Spinal cord (tissue), 10 donors: ENCODE results near the gene ABCB6. TPM values are rescaled to one million over a fixed set of nuclear protein-coding genes. Genes with fewer than 3 reads are reported as not detected.
A peak's percentile ranks its signal among the peaks of the same experiment; 100 is the strongest.
"Not testable (repeated sequence)": the region's sequence is repeated elsewhere in the genome, so short reads cannot be mapped to it uniquely, and the experiment has no call there.

ENCODE experiments used
- DNase-seq, 6 donors: peaks; one replicate each; pipeline versions ENCODE4 v3.0.0 to v3.0.0-alpha.2; 2013 to 2015; ENCODE audit warnings: low spot score in 6 of 6, low read depth in 4 of 6
- H3K27ac ChIP-seq: one replicate; pipeline ENCODE4 v1.5.1; 2013; ENCODE audit warnings: low read depth, low read length, control low read depth
- H3K27me3 ChIP-seq: one replicate; pipeline ENCODE4 v1.6.1; 2013; ENCODE audit warnings: low read length; ENCODE audit not compliant: control insufficient read depth, insufficient read depth
- H3K36me3 ChIP-seq: one replicate; pipeline ENCODE4 v1.6.1; 2013; ENCODE audit warnings: low read length; ENCODE audit not compliant: control insufficient read depth, insufficient read depth
- H3K4me1 ChIP-seq: one replicate; pipeline ENCODE4 v1.6.1; 2013; ENCODE audit warnings: low read length; ENCODE audit not compliant: control insufficient read depth, insufficient read depth
- H3K4me3 ChIP-seq: one replicate; pipeline ENCODE4 v1.5.1; 2013; ENCODE audit warnings: low read depth, low read length, control low read depth
- H3K9me3 ChIP-seq: one replicate; pipeline ENCODE4 v1.6.1; 2013; ENCODE audit warnings: low read length; ENCODE audit not compliant: control insufficient read depth, insufficient read depth
- WGBS: methylation state at CpG from one replicate; pipeline ENCODE4 v1.1.5; 2013; ENCODE audit warnings: missing lambda C conversion rate; ENCODE audit not compliant: insufficient coverage; 5-methylcytosine and 5-hydroxymethylcytosine counted together
- long read RNA-seq, 4 donors: transcript quantifications; one replicate each; lab custom pipeline, GENCODE V29; 2026
- polyA plus RNA-seq, 2 donors: library from polyadenylated mRNA; unstranded; fragments of 120-200 nt; gene quantifications; one replicate each; pipeline ENCODE4 v1.2.1, GENCODE V29; 2013; ENCODE audit not compliant: insufficient read length in 2 of 2
- total RNA-seq, 2 donors: library from RNA; depleted of rRNA in 1 of 2; stranded (reverse); fragments of 120-200 nt in 1 of 2; fragments of >200 nt in 1 of 2; gene quantifications; one replicate each; pipeline versions ENCODE4 v1.2.3 to v1.2.4, GENCODE V29; 2013 to 2014
- donor health status: healthy.

Gene ABCB6
- total RNA-seq: 10 to 100 TPM; 39.7 to 47.2 TPM
- polyA plus RNA-seq: 10 to 100 TPM; 60.6 to 78.8 TPM
- long read RNA-seq, donor 1, transcript ABCB6-213 (12 exons, 3,008 nt): major isoform, 6 of 23 reads
- long read RNA-seq, donor 1, partial matches to known transcripts: 12 of 23 reads
- long read RNA-seq, donor 1, other reads (novel, unspliced or antisense): 0 of 23 reads
- long read RNA-seq, donor 2, partial matches to known transcripts: 0 of 2 reads
- long read RNA-seq, donor 2, other reads (novel, unspliced or antisense): 0 of 2 reads
- long read RNA-seq, donor 3, transcript ABCB6-201 (19 exons, 3,045 nt): major isoform, 5 of 6 reads
- long read RNA-seq, donor 3, partial matches to known transcripts: 0 of 6 reads
- long read RNA-seq, donor 3, other reads (novel, unspliced or antisense): 0 of 6 reads
- long read RNA-seq, donor 4, partial matches to known transcripts: 0 of 4 reads
- long read RNA-seq, donor 4, other reads (novel, unspliced or antisense): 0 of 4 reads

- Histone ChIP-seq H3K36me3 (peaks cover 71% of the 10 kb centered on the region), H3K27me3 (no peaks in the 10 kb centered on the region), H3K27ac (peak within 1 kb of the TSS; percentile 97), H3K9me3 (no peaks in the 10 kb centered on the region), H3K4me3 (peak within 1 kb of the TSS; percentile 64), H3K4me1 (peaks cover 51% of the 10 kb centered on the region)
- DNase-seq: peak; percentile 90 to 99 (median 96)
- WGBS: under 1% methylated on average over 61 of the region's 71 CpGs
Observed at GRCh38 chr2:219218732-219219701, at the start of gene ABCB6. Gene ABCB6, minus strand, starts transcription at chr2:219218958. Its CDS starts 285 bp downstream, at chr2:219218673.

GRCh38 chr2:219268294-219268693 lies 49.5 kb upstream of the ABCB6 start:
- Histone ChIP-seq H3K4me3 (no peak overlapping the region), H3K27ac (no peak overlapping the region), H3K27me3 (peaks cover 15% of the 10 kb centered on the region), H3K9me3 (no peaks in the 10 kb centered on the region), H3K36me3 (no peaks in the 10 kb centered on the region), H3K4me1 (no peaks in the 10 kb centered on the region)
- no CpG with 5 or more reads among the region's 2 CpGs for WGBS
- no peak for DNase-seq

- DNase-seq: no peak
- peaks cover 9% of the 10 kb centered on the region for H3K27me3 ChIP-seq
- WGBS: 60% methylated on average over 1 of the region's 1 CpG
- no peak overlapping the region for H3K27ac ChIP-seq
- H3K9me3 ChIP-seq: no peaks in the 10 kb centered on the region
- no peak overlapping the region for H3K4me3 ChIP-seq
- no peaks in the 10 kb centered on the region for H3K36me3 ChIP-seq
- H3K4me1 ChIP-seq: no peaks in the 10 kb centered on the region
Observed at GRCh38 chr2:219266886-219267285, 48.1 kb upstream of the ABCB6 start.

GRCh38 chr2:219266232-219266631 lies 47.5 kb upstream of the ABCB6 start:
- peaks cover 15% of the 10 kb centered on the region for H3K27me3 ChIP-seq
- WGBS: 62% methylated on average over 2 of the region's 5 CpGs
- no peaks in the 10 kb centered on the region for H3K4me1 ChIP-seq
- H3K27ac ChIP-seq: no peak overlapping the region
- H3K9me3 ChIP-seq: no peaks in the 10 kb centered on the region
- no peaks in the 10 kb centered on the region for H3K36me3 ChIP-seq
- H3K4me3 ChIP-seq: no peak overlapping the region
- no peak for DNase-seq

GRCh38 chr2:219261024-219261855 lies 42.5 kb upstream of the ABCB6 start:
- H3K4me1 ChIP-seq: no peaks in the 10 kb centered on the region
- H3K9me3 ChIP-seq: no peaks in the 10 kb centered on the region
- H3K4me3 ChIP-seq: no peak overlapping the region
- H3K27ac ChIP-seq: no peak overlapping the region
- H3K27me3 ChIP-seq: peaks cover 40% of the 10 kb centered on the region
- no peak for DNase-seq
- WGBS: 49% methylated on average over 2 of the region's 5 CpGs
- H3K36me3 ChIP-seq: no peaks in the 10 kb centered on the region

- not testable (repeated sequence) for H3K36me3 ChIP-seq, H3K27ac ChIP-seq, H3K4me3 ChIP-seq, DNase-seq, H3K9me3 ChIP-seq
- WGBS: 85% methylated on average over 5 of the region's 10 CpGs
- peaks cover 63% of the 10 kb centered on the region for H3K27me3 ChIP-seq
- peaks cover 11% of the 10 kb centered on the region for H3K4me1 ChIP-seq
Observed at GRCh38 chr2:219258942-219259341, 40.2 kb upstream of the ABCB6 start.

- Histone ChIP-seq H3K4me1 (peaks cover 35% of the 10 kb centered on the region), H3K4me3 (no peak overlapping the region), H3K36me3 (peaks cover 7% of the 10 kb centered on the region), H3K27me3 (peaks cover 66% of the 10 kb centered on the region), H3K27ac (no peak overlapping the region), H3K9me3 (no peaks in the 10 kb centered on the region)
- 22% methylated on average over 12 of the region's 12 CpGs for WGBS
- no peak for DNase-seq
Observed at GRCh38 chr2:219254590-219255201, 35.9 kb upstream of the ABCB6 start.

- peaks cover 10% of the 10 kb centered on the region for H3K36me3 ChIP-seq
- under 1% methylated on average over 76 of the region's 76 CpGs for WGBS
- peak within 1 kb of the TSS; percentile 36 for H3K4me3 ChIP-seq
- peaks cover 61% of the 10 kb centered on the region for H3K27me3 ChIP-seq
- no peaks in the 10 kb centered on the region for H3K9me3 ChIP-seq
- DNase-seq: peak in 2 of 6 donors; percentile 71 to 79
- H3K27ac ChIP-seq: no peak within 1 kb of the TSS
- H3K4me1 ChIP-seq: peaks cover 42% of the 10 kb centered on the region
Observed at GRCh38 chr2:219253753-219254589, 35.2 kb upstream of the ABCB6 start, which contains the start of gene TUBA4A. Gene TUBA4A, minus strand, starts transcription at chr2:219253918. Its CDS starts 60 bp downstream, at chr2:219253858.
